Dedifferentiated amniotic fluid mesenchymal stem cell (primary cell): ENCODE results near the gene MGLL.

ENCODE experiments used
- DNase-seq: peaks from one replicate; pipeline ENCODE4 v3.0.0-alpha.2; 2016; ENCODE audit errors: extremely low spot score

The MGLL gene

DNA sequence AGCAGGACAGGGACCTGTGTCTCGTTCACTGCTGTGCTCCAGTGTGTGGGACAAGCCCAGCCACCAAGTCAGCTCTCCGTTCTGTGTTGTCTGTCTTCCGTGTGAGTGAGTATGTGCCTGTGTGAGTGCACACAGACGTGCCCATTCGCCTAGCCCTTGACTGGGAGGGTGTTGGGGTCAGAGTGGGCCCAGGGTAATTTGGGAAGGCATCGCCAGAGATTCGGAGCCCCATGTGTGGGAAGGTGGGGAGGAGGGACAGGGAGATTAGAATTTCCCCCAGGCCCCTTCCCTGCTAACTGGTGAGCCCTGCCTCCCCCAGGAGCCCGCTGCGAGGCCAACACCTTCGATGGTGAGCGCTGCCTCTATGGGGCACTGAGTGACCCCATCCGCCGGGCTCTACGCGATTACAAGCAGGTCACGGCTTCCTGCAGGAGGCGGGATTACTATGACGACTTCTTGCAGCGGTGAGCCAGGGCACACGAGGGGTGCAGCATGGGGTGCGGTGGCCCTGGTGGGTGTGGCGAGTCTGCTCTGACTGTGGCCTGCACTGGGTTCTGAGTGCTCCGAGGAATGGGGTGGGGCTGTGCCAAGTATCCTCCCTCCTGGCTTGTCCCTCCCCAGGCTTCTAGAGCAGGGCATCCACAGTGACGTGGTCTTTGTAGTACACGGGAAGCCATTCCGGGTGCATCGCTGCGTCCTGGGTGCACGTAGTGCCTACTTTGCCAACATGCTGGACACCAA, 146.5 kb downstream of the MGLL start:
- no peak for DNase-seq

- no peak for DNase-seq
These were observed 147.5 kb downstream of the MGLL start for GRCh38 chr3:127674790-127675189.

GRCh38 chr3:127674101-127674721, 148.1 kb downstream of the MGLL start:
- DNase-seq, result no peak

- no peak for DNase-seq
These were observed 148.9 kb downstream of the MGLL start for GRCh38 chr3:127673191-127674100.

DNA sequence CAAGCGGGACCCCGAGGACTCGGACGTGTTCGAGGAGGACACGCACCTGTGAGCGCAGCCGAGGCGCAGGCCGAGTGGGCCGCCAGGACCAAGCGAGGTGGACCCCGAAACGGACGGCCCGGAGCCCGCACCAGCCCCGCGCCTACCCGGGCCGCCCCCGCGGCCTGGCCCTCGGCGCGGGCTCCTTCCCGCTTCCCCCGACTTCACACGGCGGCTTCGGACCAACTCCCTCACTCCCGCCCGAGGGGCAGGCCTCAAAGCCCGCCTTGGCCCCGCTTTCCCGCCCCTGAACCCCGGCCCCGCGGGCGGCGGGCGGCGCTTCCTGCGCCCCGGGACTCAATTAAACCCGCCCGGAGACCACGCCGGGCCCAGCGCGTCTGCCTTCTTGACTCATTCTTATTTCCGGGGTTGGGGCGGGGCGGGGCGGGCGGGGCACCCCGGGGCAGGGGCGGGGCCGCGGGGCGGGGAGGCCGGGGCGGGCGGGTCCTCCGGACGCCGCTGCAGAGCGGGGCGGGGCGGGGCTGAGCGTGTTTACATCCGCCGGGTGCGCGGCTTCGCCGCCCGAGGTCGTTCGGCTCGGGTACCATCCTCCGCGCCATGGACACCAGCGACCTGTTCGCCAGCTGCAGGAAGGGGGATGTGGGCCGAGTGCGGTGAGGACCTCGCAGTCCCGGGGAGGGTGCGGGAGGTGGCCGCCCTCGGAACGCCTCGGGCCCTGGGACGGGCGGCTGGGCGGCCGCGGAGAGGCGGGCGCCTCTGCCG, 149.7 kb downstream of the MGLL start, which contains the start of gene ABTB1:
Gene ABTB1 (plus strand): TSS at position 524 of the 762 bp plus-strand sequence. CDS start 74 bp downstream, at position 598.
- DNase-seq, result peak; percentile 52

- no peak for DNase-seq
These were observed 150.5 kb downstream of the MGLL start for GRCh38 chr3:127671523-127672428.

- no peak for DNase-seq
These were observed 151.4 kb downstream of the MGLL start for GRCh38 chr3:127670761-127671522.

GRCh38 chr3:127670229-127670559, 152.1 kb downstream of the MGLL start:
- no peak for DNase-seq

DNA sequence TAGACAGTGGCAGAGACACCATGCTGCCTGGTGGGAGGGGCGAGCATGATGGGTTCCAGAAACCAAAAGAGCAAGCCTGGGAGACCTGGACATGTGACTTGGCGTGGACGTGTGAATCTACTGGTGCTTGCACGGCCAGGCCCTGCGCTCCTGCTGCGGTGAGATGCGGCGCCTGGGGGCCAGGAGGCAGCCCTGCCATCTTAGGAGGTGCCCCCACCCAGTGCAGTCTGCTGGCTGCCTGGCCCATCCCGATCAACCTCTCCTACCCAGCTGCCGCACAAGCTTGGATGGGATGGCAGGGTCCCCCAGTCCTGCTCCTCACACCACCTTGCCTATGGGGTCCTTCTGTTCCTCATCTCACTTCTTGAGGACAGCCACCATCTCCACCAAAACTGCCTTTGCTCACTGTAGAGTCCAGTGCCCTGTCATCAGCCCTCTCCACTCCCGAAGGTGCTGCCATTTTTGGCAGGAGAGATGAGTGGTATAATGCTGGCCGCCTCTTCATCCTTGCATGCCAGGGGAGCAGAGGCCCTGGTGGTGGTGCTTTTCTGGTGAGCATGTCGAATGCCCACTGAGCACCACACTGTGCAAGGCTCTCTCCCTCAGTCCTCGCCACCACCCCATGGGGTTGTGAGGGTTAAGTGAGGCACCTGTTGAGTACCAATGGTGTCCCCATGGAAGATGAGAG, 152.6 kb downstream of the MGLL start:
- no peak for DNase-seq

DNA sequence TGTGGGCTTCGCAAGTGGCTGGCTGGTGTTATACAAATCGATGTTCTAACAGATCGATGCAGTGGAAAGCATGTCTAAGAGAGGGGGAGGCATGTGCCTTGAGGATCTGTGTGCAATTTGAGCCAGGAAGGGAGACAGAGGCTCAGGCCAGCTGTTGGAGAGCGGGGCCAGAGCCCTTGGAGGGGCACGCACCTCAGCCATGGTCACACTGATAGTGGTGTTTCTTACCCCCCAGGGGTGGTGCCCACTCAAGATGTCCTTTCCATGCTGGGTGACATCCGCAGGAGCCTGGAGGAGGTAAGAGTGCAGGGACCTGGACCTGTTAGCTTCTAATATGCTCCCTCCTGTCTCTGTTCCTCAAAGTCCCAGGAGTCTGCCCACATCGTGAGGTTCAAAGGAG, 153.4 kb downstream of the MGLL start:
- DNase-seq, result no peak

- DNase-seq, result no peak
These were observed 155.1 kb downstream of the MGLL start for GRCh38 chr3:127667119-127667681.

DNA sequence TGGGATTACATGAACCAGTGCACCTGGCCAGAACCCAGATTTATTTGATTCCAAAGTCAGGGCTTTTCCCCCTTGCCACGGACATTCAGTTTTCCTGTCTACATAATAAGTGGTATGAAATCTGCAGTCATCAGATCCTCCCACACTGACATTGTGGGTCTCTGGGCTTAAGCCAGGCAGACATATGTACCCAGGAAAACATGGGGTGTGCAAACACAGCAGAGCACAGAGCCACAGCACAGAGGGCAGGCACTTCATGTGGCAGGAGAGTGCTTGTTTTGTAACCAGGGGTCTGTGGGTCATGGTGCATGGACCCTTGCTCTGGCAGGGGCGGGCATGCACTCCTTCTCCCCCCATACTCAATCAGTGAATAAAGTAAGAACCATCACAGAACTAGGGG, 155.6 kb downstream of the MGLL start:
- DNase-seq, result no peak

- DNase-seq, result no peak
These were observed 156.7 kb downstream of the MGLL start for GRCh38 chr3:127665586-127665985.

DNA sequence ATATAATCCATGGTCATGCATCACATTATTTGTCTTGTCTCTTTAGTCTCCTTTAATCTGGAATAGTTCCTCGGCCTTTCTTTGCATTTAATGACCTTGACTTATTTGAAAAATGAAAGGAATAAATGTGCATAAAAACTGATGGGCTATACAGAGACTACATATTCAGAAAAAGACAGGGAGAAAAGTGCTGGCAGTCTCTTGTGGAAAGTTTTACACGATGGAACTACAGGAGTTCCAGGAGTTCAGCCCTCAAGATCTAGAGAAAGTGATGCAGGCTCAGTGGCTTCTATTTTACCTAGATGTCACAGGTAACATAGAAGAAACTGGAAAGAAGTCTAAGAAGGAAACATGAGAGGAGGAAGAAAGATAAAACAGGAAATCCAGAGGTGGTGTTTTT, 157.2 kb downstream of the MGLL start:
- no peak for DNase-seq

GRCh38 chr3:127663151-127663550, 159.2 kb downstream of the MGLL start:
- no peak for DNase-seq

DNA sequence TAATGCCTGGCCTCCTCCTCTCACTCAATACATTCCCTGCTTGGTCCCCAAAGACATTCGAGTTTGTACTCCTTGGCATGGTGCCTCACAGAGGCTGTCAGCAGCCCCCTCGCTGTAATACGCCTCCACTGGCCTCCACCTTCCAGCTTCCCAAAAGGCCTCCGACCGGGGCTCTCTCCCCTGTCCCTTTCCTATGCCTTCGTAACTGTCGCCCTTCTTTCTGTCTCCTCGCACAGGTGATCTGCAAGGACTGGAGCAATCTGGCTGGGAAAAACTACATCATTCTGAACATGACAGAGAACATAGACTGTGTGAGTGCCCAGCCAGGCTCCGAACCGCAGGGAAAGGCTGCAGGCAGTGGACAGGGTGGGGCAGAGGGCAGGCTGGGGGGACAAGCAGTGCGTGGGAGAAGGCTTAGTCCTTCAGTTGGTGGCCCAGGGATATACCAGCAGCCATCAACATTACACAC, 160.3 kb downstream of the MGLL start:
- DNase-seq, result no peak

DNA sequence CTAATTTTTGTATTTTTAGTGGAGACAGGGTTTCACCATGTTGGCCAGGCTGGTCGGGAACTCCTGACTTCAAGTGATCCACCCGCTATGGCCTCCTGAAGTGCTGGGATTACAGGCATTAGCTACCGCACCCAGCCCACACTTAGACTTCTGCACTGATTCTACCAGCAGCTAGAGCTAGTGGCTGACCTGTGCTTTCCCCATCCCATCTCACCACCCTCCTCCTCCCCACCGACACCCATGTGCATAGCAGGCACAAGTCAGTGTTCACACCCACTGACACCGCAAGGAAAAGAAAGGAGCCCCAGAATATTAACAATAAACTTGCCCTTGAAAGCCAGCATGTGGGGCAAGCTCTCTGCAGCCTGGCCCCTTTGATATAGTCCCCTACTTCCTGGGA, 160.7 kb downstream of the MGLL start:
- DNase-seq, result no peak

DNA sequence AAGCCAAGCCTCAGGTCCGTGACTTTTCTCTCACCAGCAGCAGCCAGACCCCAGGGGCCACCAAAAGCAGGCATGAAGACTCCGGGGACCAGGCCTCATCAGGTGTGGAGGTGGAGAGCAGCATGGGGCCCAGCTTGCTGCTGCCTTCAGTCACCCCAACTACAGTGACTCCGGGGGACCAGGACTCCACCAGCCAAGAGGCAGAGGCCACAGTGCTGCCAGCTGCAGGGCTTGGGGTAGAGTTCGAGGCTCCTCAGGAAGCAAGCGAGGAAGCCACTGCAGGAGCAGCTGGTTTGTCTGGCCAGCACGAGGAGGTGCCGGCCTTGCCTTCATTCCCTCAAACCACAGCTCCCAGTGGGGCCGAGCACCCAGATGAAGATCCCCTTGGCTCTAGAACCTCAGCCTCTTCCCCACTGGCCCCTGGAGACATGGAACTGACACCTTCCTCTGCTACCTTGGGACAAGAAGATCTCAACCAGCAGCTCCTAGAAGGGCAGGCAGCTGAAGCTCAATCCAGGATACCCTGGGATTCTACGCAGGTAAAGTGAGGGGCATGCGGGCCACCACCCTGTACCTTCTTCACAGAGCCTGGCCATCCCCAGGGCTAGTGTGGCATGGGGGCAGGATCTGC, 161.6 kb downstream of the MGLL start:
- no peak for DNase-seq
